Neuronal stem cell (in vitro differentiated cells): ENCODE data around the gene CLRN1.
A peak's percentile ranks its signal among the peaks of the same experiment; 100 is the strongest.

Experiments used
- DNase-seq: peaks from one replicate; pipeline ENCODE4 v3.0.0-alpha.2; 2013; ENCODE audit warnings: low spot score
- H2AFZ ChIP-seq: one replicate; pipeline ENCODE4 v1.6.1; 2013; ENCODE audit warnings: mild to moderate bottlenecking, low read length, inconsistent platforms
- H2AK5ac ChIP-seq: 2 replicates; pipeline ENCODE4 v1.6.1; 2013; ENCODE audit warnings: low read depth, mild to moderate bottlenecking, inconsistent platforms, low read length, moderate library complexity, mixed read lengths
- H2BK120ac ChIP-seq: 2 replicates; pipeline ENCODE4 v1.6.1; 2013; ENCODE audit warnings: low read depth, mild to moderate bottlenecking, inconsistent platforms, low read length, moderate library complexity, mixed read lengths
- H2BK12ac ChIP-seq: one replicate; pipeline ENCODE4 v1.6.1; 2013; ENCODE audit warnings: low read length, inconsistent platforms
- H2BK15ac ChIP-seq: 2 replicates; pipeline ENCODE4 v1.6.1; 2013; ENCODE audit warnings: mild to moderate bottlenecking, low read length, inconsistent platforms, mixed read lengths
- H2BK5ac ChIP-seq: one replicate; pipeline ENCODE4 v1.6.1; 2013; ENCODE audit warnings: inconsistent platforms, mild to moderate bottlenecking, low read length, moderate library complexity
- H3K14ac ChIP-seq: one replicate; pipeline ENCODE4 v1.6.1; 2013; ENCODE audit warnings: low read length, inconsistent platforms
- H3K18ac ChIP-seq: 2 replicates; pipeline ENCODE4 v1.6.1; 2013; ENCODE audit warnings: low read length, inconsistent platforms
- H3K23ac ChIP-seq: 2 replicates; pipeline ENCODE4 v1.6.1; 2013; ENCODE audit warnings: low read depth, mild to moderate bottlenecking, mixed read lengths, low read length, inconsistent platforms; ENCODE audit not compliant: poor library complexity
- H3K27ac ChIP-seq: replicated peaks from 3 replicates; pipeline ENCODE4 v1.5.1; 2013; ENCODE audit warnings: low read length, inconsistent platforms
- H3K27me3 ChIP-seq, 3 experiments: 2 replicates each; pipeline ENCODE4 v1.6.1; 2013; ENCODE audit warnings: low read length in 3 of 3, mild to moderate bottlenecking in 2 of 3, inconsistent platforms in 1 of 3, low read depth in 1 of 3, mixed read lengths in 1 of 3, moderate library complexity in 1 of 3; ENCODE audit not compliant: control insufficient read depth in 3 of 3, insufficient read depth in 3 of 3
- H3K36me3 ChIP-seq, 2 donors: replicated peaks in 1 of 2; 2 replicates each; pipeline ENCODE4 v1.6.1; 2013; ENCODE audit warnings: low read length in 2 of 2; ENCODE audit not compliant: control insufficient read depth in 2 of 2, insufficient read depth in 2 of 2
- H3K4ac ChIP-seq: 2 replicates; pipeline ENCODE4 v1.6.1; 2013; ENCODE audit warnings: inconsistent platforms, mild to moderate bottlenecking, low read length, moderate library complexity
- H3K4me1 ChIP-seq, 2 donors: 1 replicate in 1 of 2; 2 replicates in 1 of 2; pipeline ENCODE4 v1.6.1; 2013; ENCODE audit warnings: low read length in 2 of 2, low read depth in 1 of 2; ENCODE audit not compliant: control insufficient read depth in 2 of 2, insufficient read depth in 1 of 2
- H3K4me2 ChIP-seq: one replicate; pipeline ENCODE4 v1.6.1; 2013; ENCODE audit warnings: mild to moderate bottlenecking, low read length, inconsistent platforms; ENCODE audit not compliant: insufficient read depth, poor library complexity, severe bottlenecking
- H3K4me3 ChIP-seq, 2 donors: 2 replicates each; pipeline ENCODE4 v1.5.1; 2013; ENCODE audit warnings: low read length in 2 of 2, mild to moderate bottlenecking in 2 of 2, inconsistent platforms in 1 of 2, moderate library complexity in 1 of 2
- H3K79me1 ChIP-seq: one replicate; pipeline ENCODE4 v1.6.1; 2013; ENCODE audit warnings: low read depth, mild to moderate bottlenecking, inconsistent platforms, low read length, moderate library complexity
- H3K9ac ChIP-seq: one replicate; pipeline ENCODE4 v1.6.1; 2013; ENCODE audit warnings: mild to moderate bottlenecking, low read depth, low read length, inconsistent platforms; ENCODE audit not compliant: poor library complexity
- H3K9me3 ChIP-seq, 2 donors: replicated peaks in 1 of 2; 2 replicates each; pipeline versions ENCODE3 to v1.6.1; 2013; ENCODE audit warnings: low read length in 2 of 2, mild to moderate bottlenecking in 2 of 2, inconsistent platforms in 1 of 2, low read depth in 1 of 2, mixed read lengths in 1 of 2, moderate library complexity in 1 of 2; ENCODE audit not compliant: control insufficient read depth in 2 of 2, insufficient read depth in 1 of 2
- H4K8ac ChIP-seq: one replicate; pipeline ENCODE4 v1.6.1; 2013; ENCODE audit warnings: low read depth, mild to moderate bottlenecking, inconsistent platforms, low read length, moderate library complexity
- H4K91ac ChIP-seq: one replicate; pipeline ENCODE4 v1.6.1; 2013; ENCODE audit warnings: low read length, low read depth, mild to moderate bottlenecking, inconsistent platforms; ENCODE audit not compliant: poor library complexity
- WGBS, 2 donors: extraction: QIAGEN DNeasy Blood & Tissue Kit; methylation state at CpG; one replicate each; pipeline ENCODE4 v1.1.7; 2013; ENCODE audit warnings: missing lambda C conversion rate in 2 of 2, mixed read lengths in 1 of 2; ENCODE audit not compliant: insufficient read length in 2 of 2, insufficient replicate concordance in 1 of 2; ENCODE audit errors: extremely low coverage in 2 of 2; 5-methylcytosine and 5-hydroxymethylcytosine counted together

CLRN1 gene

DNA sequence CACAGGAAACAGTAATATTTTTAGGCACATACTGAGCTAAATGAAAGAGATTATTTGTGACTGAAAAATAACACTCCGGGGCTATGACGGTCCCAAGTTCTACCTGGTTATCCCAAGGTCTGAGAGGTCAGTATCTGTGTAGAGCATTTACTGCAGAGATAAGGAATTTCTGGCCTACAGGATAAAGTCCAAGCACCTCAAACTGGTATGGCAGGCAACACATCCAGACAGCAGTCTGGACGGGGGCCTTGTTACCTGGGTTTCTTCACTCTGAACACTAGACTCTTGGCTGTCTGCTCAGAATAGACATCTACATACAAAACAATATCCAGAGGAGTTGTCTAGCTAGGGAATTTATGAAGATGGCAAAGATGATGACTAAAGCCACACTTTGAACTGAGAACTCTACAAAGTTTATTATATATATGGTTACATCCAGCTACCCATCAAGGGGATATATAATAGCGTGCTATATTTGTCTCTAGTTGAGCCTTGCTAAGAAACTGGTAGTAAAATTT, 42.0 kb upstream of the CLRN1 start:
- H3K27ac ChIP-seq = no peak overlapping the region
- peaks cover 0 to 11% of the 10 kb centered on the region in 2 donors for H3K4me1 ChIP-seq
- H4K91ac ChIP-seq = no peak overlapping the region
- H3K4me2 ChIP-seq = no peak overlapping the region
- H3K23ac ChIP-seq = no peak overlapping the region
- H4K8ac ChIP-seq = no peak overlapping the region
- no peak overlapping the region for H2BK5ac ChIP-seq
- no peak overlapping the region for H2BK120ac ChIP-seq
- no peak overlapping the region for H2BK15ac ChIP-seq
- H3K4ac ChIP-seq = no peak overlapping the region
- H2AK5ac ChIP-seq = no peak overlapping the region
- H3K9me3 ChIP-seq = no peaks in the 10 kb centered on the region
- no CpG with 5 or more reads among the region's 4 CpGs for WGBS, 2 donors
- no peak overlapping the region for H3K4me3 ChIP-seq
- H3K27me3 ChIP-seq = no peaks in the 10 kb centered on the region
- DNase-seq = no peak
- H3K14ac ChIP-seq = no peak overlapping the region
- H3K9ac ChIP-seq = no peak overlapping the region
- H3K18ac ChIP-seq = no peak overlapping the region
- no peak overlapping the region for H2BK12ac ChIP-seq
- H2AFZ ChIP-seq = no peak overlapping the region
- H3K36me3 ChIP-seq = no peaks in the 10 kb centered on the region
- H3K79me1 ChIP-seq = no peaks in the 10 kb centered on the region

DNA sequence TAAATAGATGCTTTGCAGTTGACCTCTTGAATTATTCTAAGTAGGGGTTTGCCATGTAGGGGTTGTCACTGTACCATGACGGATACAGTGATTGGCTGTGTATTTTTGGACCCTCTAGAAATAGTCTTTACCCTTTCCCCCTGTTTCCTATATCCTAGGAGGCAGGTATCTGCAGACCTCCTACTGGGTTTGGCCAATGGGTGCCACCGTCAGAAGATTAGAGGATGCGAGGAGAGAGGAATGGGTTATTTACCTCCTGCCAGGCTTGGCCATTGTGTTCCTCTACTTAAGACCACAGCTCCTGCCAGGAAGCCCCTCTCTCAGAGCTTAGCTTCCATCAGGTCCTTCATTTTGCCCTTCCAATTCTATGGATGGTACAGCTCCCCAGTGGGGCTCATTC, 40.2 kb upstream of the CLRN1 start:
- Histone ChIP-seq H3K23ac (no peak overlapping the region), H2AFZ (no peak overlapping the region), H3K14ac (no peak overlapping the region), H2BK12ac (no peak overlapping the region), H3K4ac (no peak overlapping the region), H3K4me3 (no peak overlapping the region), H2BK15ac (no peak overlapping the region), H3K36me3 (no peaks in the 10 kb centered on the region), H3K27ac (no peak overlapping the region), H3K9me3 (no peaks in the 10 kb centered on the region), H3K9ac (no peak overlapping the region), H2BK120ac (no peak overlapping the region), H2BK5ac (no peak overlapping the region), H3K79me1 (no peaks in the 10 kb centered on the region), H3K4me1 (peaks cover 0 to 9% of the 10 kb centered on the region in 2 donors), H2AK5ac (no peak overlapping the region), H3K27me3 (no peaks in the 10 kb centered on the region), H4K91ac (no peak overlapping the region), H4K8ac (no peak overlapping the region), H3K4me2 (no peak overlapping the region), H3K18ac (no peak overlapping the region)
- no peak for DNase-seq
- no CpG with 5 or more reads among the region's 3 CpGs for WGBS, 2 donors

DNA sequence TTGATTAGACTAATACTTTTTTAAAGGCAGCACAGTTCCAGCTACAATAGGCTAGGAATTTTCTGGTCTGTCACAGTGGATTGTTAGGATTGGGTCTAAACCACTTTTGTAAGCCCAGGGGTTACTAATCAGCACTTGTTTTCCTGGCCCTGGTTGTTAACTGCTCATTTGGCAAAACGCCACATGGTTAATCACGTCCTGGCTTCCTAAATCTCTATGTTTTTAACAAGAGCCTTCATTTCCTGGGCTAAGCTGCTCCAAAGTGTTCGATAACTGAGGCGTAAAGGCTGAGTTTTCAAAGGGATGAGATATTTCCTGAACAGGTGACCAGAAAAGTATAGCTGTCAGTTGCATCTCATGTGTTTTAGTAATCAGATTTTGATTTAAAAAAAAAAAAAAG, 38.9 kb upstream of the CLRN1 start:
- Histone ChIP-seq H3K18ac (no peak overlapping the region), H2BK12ac (no peak overlapping the region), H4K91ac (no peak overlapping the region), H2BK15ac (no peak overlapping the region), H3K4me1 (peaks cover 0 to 9% of the 10 kb centered on the region in 2 donors), H3K27ac (peak overlapping the region; percentile 50), H3K14ac (no peak overlapping the region), H3K36me3 (no peaks in the 10 kb centered on the region), H3K4ac (no peak overlapping the region), H3K27me3 (no peaks in the 10 kb centered on the region), H2BK5ac (no peak overlapping the region), H3K9ac (no peak overlapping the region), H2BK120ac (no peak overlapping the region), H3K79me1 (no peaks in the 10 kb centered on the region), H3K4me2 (no peak overlapping the region), H4K8ac (no peak overlapping the region), H3K4me3 (no peak overlapping the region), H2AFZ (no peak overlapping the region), H2AK5ac (no peak overlapping the region), H3K9me3 (no peaks in the 10 kb centered on the region), H3K23ac (no peak overlapping the region)
- WGBS, 2 donors = no CpG with 5 or more reads among the region's 4 CpGs
- DNase-seq = peak; percentile 41

DNA sequence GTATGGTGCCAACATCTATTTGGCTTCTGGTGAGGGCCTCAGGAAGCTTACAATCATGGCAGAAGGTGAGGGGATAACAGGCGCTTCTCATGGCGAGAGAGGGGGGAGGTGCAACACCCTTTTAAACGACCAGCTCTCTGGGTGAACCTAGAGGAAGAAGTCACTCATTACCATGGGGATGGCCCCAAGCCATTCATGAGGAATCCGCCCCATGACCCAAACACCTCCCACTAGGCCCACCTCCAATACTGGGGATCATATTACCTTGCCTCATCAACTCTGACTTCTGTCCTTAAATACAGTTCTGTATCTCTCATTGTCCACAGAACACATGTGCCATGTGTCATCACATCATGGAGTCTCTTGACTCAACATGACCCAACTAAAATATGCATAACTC, 37.5 kb upstream of the CLRN1 start:
- no peak overlapping the region for H3K27ac ChIP-seq
- no peak overlapping the region for H2AFZ ChIP-seq
- H2BK5ac ChIP-seq = no peak overlapping the region
- no peak overlapping the region for H3K4me2 ChIP-seq
- H4K91ac ChIP-seq = no peak overlapping the region
- no peaks in the 10 kb centered on the region for H3K9me3 ChIP-seq
- no CpG with 5 or more reads among the region's 4 CpGs for WGBS, 2 donors
- H2BK15ac ChIP-seq = no peak overlapping the region
- no peak for DNase-seq
- H3K14ac ChIP-seq = no peak overlapping the region
- H3K9ac ChIP-seq = no peak overlapping the region
- no peak overlapping the region for H2BK12ac ChIP-seq
- no peaks in the 10 kb centered on the region for H3K79me1 ChIP-seq
- no peaks in the 10 kb centered on the region for H3K36me3 ChIP-seq
- H3K4ac ChIP-seq = no peak overlapping the region
- H3K4me3 ChIP-seq = no peak overlapping the region
- H4K8ac ChIP-seq = no peak overlapping the region
- H3K27me3 ChIP-seq = no peaks in the 10 kb centered on the region
- peaks cover 0 to 9% of the 10 kb centered on the region in 2 donors for H3K4me1 ChIP-seq
- H3K23ac ChIP-seq = no peak overlapping the region
- no peak overlapping the region for H2BK120ac ChIP-seq
- H2AK5ac ChIP-seq = peak overlapping the region; percentile 20
- H3K18ac ChIP-seq = no peak overlapping the region
